ENCODE measurements around the gene PNPLA3. TPM values are rescaled to one million over a fixed set of nuclear protein-coding genes. Genes with fewer than 3 reads are reported as not detected.

PNPLA3 gene
- polyA plus RNA-seq, 1 of the 3 experiments (the other 2 are of a cell fraction), result 3.2 TPM

- no peak overlapping the region for H3K4me3 ChIP-seq (ENCODE audit: low read depth in 2 of 2, low read length in 1 of 2)
- H2AFZ ChIP-seq (ENCODE audit: low read depth), result no peak overlapping the region
- H3K9me3 ChIP-seq, result no peaks in the 10 kb centered on the region
- H3K27ac ChIP-seq (ENCODE audit: low read depth in 2 of 2, low read length in 1 of 2), result no peak overlapping the region
- no peaks in the 10 kb centered on the region for H3K4me1 ChIP-seq (ENCODE audit: control insufficient read depth in 1 of 2, insufficient read depth in 2 of 2, low read depth in 1 of 2, low read length in 1 of 2)
- no peak for DNase-seq
- WGBS (ENCODE audit: low lambda C conversion rate), result 50% methylated on average over 3 of the region's 4 CpGs
- H3K4me2 ChIP-seq, result no peak overlapping the region
- H3K9me2 ChIP-seq, result no peaks in the 10 kb centered on the region
- 0 out of 2 replicates have a peak, but pooled peaks cover 4% of the 10 kb centered on the region for H4K20me1 ChIP-seq (ENCODE audit: insufficient read depth)
- H3F3A ChIP-seq (replicated peaks; ENCODE audit: insufficient read depth), result no peaks in the 10 kb centered on the region
- no peaks in the 10 kb centered on the region for H3K27me3 ChIP-seq (ENCODE audit: insufficient read depth)
- H3K9ac ChIP-seq, result no peak overlapping the region
- no peaks in the 10 kb centered on the region for H3K79me2 ChIP-seq (ENCODE audit: insufficient read depth)
- TF ChIP-seq POLR2AphosphoS5 (IDR thresholded peaks at IDR 0.05; ENCODE audit: low read depth, low read length), result no peak
- TF ChIP-seq RCOR1 (IDR thresholded peaks at IDR 0.05; ENCODE audit: low read length), result no peak
- TF ChIP-seq MXI1 (IDR thresholded peaks at IDR 0.05; ENCODE audit: low read depth, low read length), result no peak
- no peak for TF ChIP-seq TEAD4 (IDR thresholded peaks at IDR 0.05; ENCODE audit: borderline replicate concordance, insufficient read depth)
- no peak for TF ChIP-seq RXRA (IDR thresholded peaks at IDR 0.05; ENCODE audit: borderline replicate concordance, low read depth)
- no peak for TF ChIP-seq ZBTB33 (IDR thresholded peaks at IDR 0.05; ENCODE audit: borderline replicate concordance, low read depth)
- TF ChIP-seq MAX (IDR thresholded peaks at IDR 0.05; ENCODE audit: low read depth), result no peak
- TF ChIP-seq RFX5 (IDR thresholded peaks at IDR 0.05; ENCODE audit: low read length), result no peak
- TF ChIP-seq FOSL2 (IDR thresholded peaks at IDR 0.05; ENCODE audit: borderline replicate concordance, low read depth), result no peak
- TF ChIP-seq TAF1 (IDR thresholded peaks at IDR 0.05; ENCODE audit: borderline replicate concordance, low read depth, low read length), result no peak
- no peak for TF ChIP-seq JUND (IDR thresholded peaks at IDR 0.05)
- no peak for TF ChIP-seq ELF1 (IDR thresholded peaks at IDR 0.05)
- no peak for TF ChIP-seq REST (IDR thresholded peaks at IDR 0.05; ENCODE audit: low read depth, low read length)
- TF ChIP-seq USF1 (IDR thresholded peaks at IDR 0.05; ENCODE audit: borderline replicate concordance, low read depth), result no peak
- TF ChIP-seq TCF12 (IDR thresholded peaks at IDR 0.05), result no peak
- no peak for TF ChIP-seq NRF1 (IDR thresholded peaks at IDR 0.05; ENCODE audit: low read depth, low read length)
- TF ChIP-seq IRF3 (IDR thresholded peaks at IDR 0.05; ENCODE audit: low read depth, low read length), result no peak
- no peak for TF ChIP-seq EP300 (IDR thresholded peaks at IDR 0.05; ENCODE audit: borderline replicate concordance in 1 of 2, low read depth in 1 of 2, low read length in 1 of 2)
- CTCF ChIA-PET, result interaction anchor here (0.8 to 1.8 kb wide), 3 partner anchors 18 to 709 kb away, joined by 3 to 9 read pairs (median 5); no protein-coding TSS in a partner anchor
- H3K36me3 ChIP-seq (replicated peaks in 1 of 2; ENCODE audit: control insufficient read depth in 1 of 2, insufficient read depth in 2 of 2, low read length in 1 of 2), result peaks cover 11 to 84% of the 10 kb centered on the region in 2 experiments
- POLR2A ChIA-PET, result no interaction called here
These were observed 51.4 kb downstream of the PNPLA3 start for GRCh38 chr22:43975041-43975440.

Data from SK-N-SH (cell line).